ENCODE measurements around the gene PIP4K2A.

Gene PIP4K2A

DNA sequence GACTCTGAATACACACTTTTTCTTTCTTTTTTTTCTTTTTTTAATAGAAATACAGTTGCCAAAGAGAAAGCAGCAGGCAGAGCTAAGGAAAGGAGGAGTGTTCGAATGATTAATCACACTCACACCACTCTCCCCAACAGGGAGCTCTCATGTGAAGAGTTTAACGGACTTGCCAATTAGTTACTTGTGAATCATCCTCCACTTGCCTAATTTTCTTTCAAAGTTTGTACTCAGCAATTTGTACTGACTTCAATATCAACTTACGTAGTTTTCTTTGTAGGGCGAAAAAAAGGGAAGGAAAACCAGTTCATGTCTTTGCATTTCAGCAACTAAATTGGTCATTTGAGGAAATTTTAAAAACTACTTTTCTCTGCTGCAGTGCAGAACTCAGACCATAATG, 109.2 kb downstream of the PIP4K2A start:
- Histone ChIP-seq H3K27ac (ENCODE audit: low read length) (no peak overlapping the region), H3K4me1 (ENCODE audit: control insufficient read depth in 1 of 2, insufficient read depth in 2 of 2, low read length in 2 of 2) (peaks cover 3 to 18% of the 10 kb centered on the region in 2 donors), H3K9me3 (ENCODE audit: control insufficient read depth in 1 of 2, low read length in 2 of 2) (no peaks in the 10 kb centered on the region), H3K4me3 (ENCODE audit: low read depth in 1 of 2, low read length in 2 of 2) (no peak overlapping the region), H3K36me3 (ENCODE audit: control insufficient read depth in 1 of 2, insufficient read depth in 2 of 2, low read length in 2 of 2) (peaks cover 3 to 4% of the 10 kb centered on the region in 2 donors), H3K27me3 (ENCODE audit: low read depth, low read length) (no peaks in the 10 kb centered on the region)

DNA sequence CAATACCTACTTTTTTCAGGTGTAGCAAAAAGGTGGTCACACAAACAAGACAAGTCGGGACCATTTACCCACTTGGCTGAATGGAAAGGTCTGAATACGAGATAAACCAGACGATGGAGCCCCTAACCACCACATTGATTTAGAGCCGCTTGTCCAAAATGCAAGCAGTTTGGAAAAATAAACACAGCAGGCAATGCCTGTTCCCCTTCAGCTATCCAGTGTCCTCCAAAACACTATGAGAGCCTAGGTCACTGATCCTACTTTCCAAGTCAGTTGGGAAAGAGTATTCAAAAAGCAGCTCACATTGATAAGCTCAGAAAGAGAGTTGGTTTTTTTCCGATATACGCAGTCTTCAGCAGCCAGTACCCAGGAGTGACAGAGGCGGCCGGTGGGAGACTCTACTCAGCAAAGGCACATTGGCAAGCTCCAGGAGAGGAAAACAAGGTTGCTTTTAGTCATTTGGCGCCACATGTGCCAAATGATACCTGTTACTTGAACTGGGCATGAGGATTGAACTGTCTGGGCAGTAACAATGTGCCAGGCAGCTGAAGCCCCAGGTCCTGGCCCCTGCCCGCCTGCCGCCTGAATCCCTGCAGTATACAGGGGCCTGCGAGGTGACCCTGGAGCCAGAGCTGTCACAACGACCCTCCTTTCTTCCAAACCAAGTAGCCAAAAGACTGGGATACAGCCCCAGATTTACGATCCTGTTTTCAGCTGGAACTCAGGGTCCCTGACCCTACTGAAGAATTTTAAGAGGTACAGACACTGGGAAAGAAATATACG, 109.8 kb downstream of the PIP4K2A start:
- Histone ChIP-seq H3K27ac (ENCODE audit: low read length) (no peak overlapping the region), H3K36me3 (ENCODE audit: control insufficient read depth in 1 of 2, insufficient read depth in 2 of 2, low read length in 2 of 2) (peaks cover 3 to 4% of the 10 kb centered on the region in 2 donors), H3K4me1 (ENCODE audit: control insufficient read depth in 1 of 2, insufficient read depth in 2 of 2, low read length in 2 of 2) (peaks cover 3 to 18% of the 10 kb centered on the region in 2 donors), H3K4me3 (ENCODE audit: low read depth in 1 of 2, low read length in 2 of 2) (no peak overlapping the region), H3K9me3 (ENCODE audit: control insufficient read depth in 1 of 2, low read length in 2 of 2) (no peaks in the 10 kb centered on the region), H3K27me3 (ENCODE audit: low read depth, low read length) (no peaks in the 10 kb centered on the region)

DNA sequence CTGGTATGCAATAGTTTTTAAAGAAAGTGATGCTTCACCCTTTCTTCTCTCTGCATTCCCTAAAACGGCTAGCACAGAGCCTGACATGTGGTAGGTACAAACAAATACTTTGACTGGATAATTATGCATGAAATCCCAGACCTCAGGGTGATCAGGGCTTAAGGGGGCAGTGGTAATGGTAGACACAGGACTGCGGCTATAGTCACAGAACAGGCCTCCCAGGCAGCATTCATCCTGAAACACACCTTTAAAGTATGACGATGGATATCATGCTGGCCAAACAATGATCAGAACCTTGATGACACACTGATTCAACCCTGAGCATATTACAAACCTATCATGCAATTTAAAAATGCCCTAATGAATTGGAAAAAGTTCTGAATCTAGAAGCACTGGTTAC, 110.8 kb downstream of the PIP4K2A start:
- no peak overlapping the region for H3K4me3 ChIP-seq (ENCODE audit: low read depth in 1 of 2, low read length in 2 of 2)
- peaks cover 0 to 18% of the 10 kb centered on the region in 2 donors for H3K4me1 ChIP-seq (ENCODE audit: control insufficient read depth in 1 of 2, insufficient read depth in 2 of 2, low read length in 2 of 2)

DNA sequence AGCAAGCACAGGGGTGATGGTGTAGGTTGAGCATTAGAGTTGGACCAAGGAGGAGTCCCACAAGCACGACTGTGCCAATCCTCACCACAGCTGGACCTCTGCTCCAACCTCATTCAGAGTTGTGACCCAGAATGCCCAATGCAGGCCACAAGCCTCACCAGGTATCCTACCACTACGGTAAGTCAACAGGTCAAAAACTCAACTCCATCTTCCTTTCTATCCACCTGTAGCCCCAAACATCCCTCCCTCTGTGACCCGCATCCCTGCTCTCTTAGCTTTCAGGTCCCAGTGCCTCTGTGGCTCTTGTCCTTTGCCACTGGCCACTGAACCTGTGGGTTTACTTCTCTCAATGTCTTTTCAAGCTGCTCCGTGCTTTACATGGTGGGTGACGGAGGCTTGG, 112.8 kb downstream of the PIP4K2A start:
- Histone ChIP-seq H3K27ac (ENCODE audit: low read length) (no peak overlapping the region), H3K27me3 (ENCODE audit: low read depth, low read length) (no peaks in the 10 kb centered on the region), H3K36me3 (ENCODE audit: control insufficient read depth in 1 of 2, insufficient read depth in 2 of 2, low read length in 2 of 2) (no peaks in the 10 kb centered on the region), H3K4me1 (ENCODE audit: control insufficient read depth in 1 of 2, insufficient read depth in 2 of 2, low read length in 2 of 2) (peaks cover 0 to 14% of the 10 kb centered on the region in 2 donors), H3K9me3 (ENCODE audit: control insufficient read depth in 1 of 2, low read length in 2 of 2) (no peaks in the 10 kb centered on the region), H3K4me3 (ENCODE audit: low read depth in 1 of 2, low read length in 2 of 2) (no peak overlapping the region)

More for the DNA sequence above, 110.8 kb downstream of the PIP4K2A start:
- Histone ChIP-seq H3K36me3 (ENCODE audit: control insufficient read depth in 1 of 2, insufficient read depth in 2 of 2, low read length in 2 of 2) (peaks cover 0 to 4% of the 10 kb centered on the region in 2 donors), H3K27me3 (ENCODE audit: low read depth, low read length) (no peaks in the 10 kb centered on the region), H3K9me3 (ENCODE audit: control insufficient read depth in 1 of 2, low read length in 2 of 2) (no peaks in the 10 kb centered on the region), H3K27ac (ENCODE audit: low read length) (no peak overlapping the region)

DNA sequence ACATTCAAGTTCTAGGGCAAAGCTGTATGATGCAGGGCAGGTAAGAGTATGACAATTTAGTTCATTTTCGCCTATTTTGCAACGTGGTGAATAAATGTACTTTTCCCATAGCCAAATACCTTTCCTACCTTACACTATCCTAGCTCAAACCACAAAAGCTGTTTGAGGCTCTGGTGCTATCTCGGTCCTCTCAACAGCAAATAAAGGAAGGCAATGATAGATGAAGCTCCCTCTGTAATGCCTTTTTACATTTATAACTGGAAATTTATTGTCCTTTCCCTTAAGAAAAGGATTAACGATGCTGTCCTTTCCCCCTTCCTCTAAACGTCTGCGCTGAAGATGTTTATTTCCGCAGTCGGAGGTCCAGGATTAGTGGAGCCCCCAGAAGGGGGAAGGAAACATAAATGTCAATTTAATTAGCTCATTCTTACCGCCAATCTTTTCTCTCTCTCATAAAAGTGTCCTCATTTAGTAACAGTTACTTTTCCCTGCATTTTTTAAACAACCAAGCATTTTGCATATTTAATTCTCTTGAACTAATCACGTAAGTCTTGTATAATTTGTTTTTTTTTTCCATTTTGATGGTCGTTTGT, 114.6 kb downstream of the PIP4K2A start:
- peaks cover 0 to 4% of the 10 kb centered on the region in 2 donors for H3K4me1 ChIP-seq (ENCODE audit: control insufficient read depth in 1 of 2, insufficient read depth in 2 of 2, low read length in 2 of 2)
- no peaks in the 10 kb centered on the region for H3K36me3 ChIP-seq (ENCODE audit: control insufficient read depth in 1 of 2, insufficient read depth in 2 of 2, low read length in 2 of 2)
- H3K9me3 ChIP-seq (ENCODE audit: control insufficient read depth in 1 of 2, low read length in 2 of 2) = no peaks in the 10 kb centered on the region
- no peaks in the 10 kb centered on the region for H3K27me3 ChIP-seq (ENCODE audit: low read depth, low read length)
- no peak overlapping the region for H3K27ac ChIP-seq (ENCODE audit: low read length)
- H3K4me3 ChIP-seq (ENCODE audit: low read depth in 1 of 2, low read length in 2 of 2) = no peak overlapping the region

DNA sequence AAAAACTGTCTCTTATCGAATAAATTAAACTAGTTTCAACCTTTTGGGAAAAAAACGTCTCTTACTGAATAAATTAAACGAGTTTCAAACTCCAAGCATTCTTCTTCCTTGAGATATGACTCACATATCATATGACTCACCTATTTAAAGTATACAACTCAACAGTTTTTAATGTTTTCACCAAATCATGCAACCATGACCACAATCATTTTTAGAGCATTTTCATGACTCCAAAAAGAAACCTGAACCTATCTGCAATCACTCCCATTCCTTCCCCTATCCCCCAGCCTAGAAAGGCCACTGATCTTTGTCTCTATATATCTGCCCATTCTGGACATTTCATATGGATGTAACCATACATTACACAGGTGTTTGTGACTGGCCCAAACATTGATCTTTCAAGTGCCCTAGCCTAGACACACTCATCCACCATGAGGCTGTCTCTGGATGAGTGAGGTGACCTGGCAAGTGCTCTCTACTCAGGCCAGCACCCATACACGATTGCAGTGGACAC, 115.3 kb downstream of the PIP4K2A start:
- H3K27me3 ChIP-seq (ENCODE audit: low read depth, low read length) = no peaks in the 10 kb centered on the region
- no peak overlapping the region for H3K27ac ChIP-seq (ENCODE audit: low read length)
- no peaks in the 10 kb centered on the region for H3K9me3 ChIP-seq (ENCODE audit: control insufficient read depth in 1 of 2, low read length in 2 of 2)
- no peak overlapping the region for H3K4me3 ChIP-seq (ENCODE audit: low read depth in 1 of 2, low read length in 2 of 2)
- no peaks in the 10 kb centered on the region for H3K36me3 ChIP-seq (ENCODE audit: control insufficient read depth in 1 of 2, insufficient read depth in 2 of 2, low read length in 2 of 2)
- no peaks in the 10 kb centered on the region for H3K4me1 ChIP-seq (ENCODE audit: control insufficient read depth in 1 of 2, insufficient read depth in 2 of 2, low read length in 2 of 2)

DNA sequence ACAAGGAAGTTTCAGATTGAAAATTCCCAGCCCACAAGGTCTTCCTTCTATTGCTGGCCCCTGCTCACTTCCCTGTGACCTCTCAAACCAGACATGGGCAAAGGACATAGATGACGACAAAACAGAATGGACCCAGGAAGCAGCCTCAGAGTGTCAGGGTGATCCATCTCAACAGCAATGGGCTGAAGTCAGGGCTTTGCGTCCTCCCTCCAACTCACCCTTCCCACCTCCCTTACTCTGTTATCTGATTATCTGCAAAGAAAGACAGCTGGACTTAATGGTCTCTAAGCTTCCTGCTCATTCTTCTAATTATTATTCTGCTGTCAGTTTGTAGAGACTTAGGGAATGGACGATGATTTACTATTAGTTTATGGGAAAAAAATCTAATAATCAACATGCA, 115.9 kb downstream of the PIP4K2A start:
- no peaks in the 10 kb centered on the region for H3K4me1 ChIP-seq (ENCODE audit: control insufficient read depth in 1 of 2, insufficient read depth in 2 of 2, low read length in 2 of 2)
- no peak overlapping the region for H3K27ac ChIP-seq (ENCODE audit: low read length)
- H3K4me3 ChIP-seq (ENCODE audit: low read depth in 1 of 2, low read length in 2 of 2) = no peak overlapping the region
- H3K27me3 ChIP-seq (ENCODE audit: low read depth, low read length) = no peaks in the 10 kb centered on the region
- H3K36me3 ChIP-seq (ENCODE audit: control insufficient read depth in 1 of 2, insufficient read depth in 2 of 2, low read length in 2 of 2) = no peaks in the 10 kb centered on the region
- H3K9me3 ChIP-seq (ENCODE audit: control insufficient read depth in 1 of 2, low read length in 2 of 2) = no peaks in the 10 kb centered on the region

DNA sequence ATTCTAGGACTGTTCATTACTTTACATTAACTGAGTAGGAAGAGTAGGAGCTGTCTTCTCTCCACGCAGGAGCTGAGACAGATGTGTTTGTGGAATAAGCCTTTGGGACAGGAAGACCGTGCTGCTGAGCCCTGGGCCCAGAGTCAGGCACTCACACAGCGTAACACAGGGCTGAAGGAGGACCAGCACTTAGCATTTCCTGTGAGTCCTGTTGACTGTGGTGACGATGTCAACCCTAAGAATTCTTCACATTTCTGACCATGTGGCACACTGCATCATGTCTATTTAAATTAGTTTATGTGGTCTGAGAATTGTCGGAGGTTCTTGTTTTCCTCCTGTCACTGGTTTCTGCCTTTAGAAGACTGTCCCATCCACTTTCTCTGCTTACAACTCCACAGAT, 117.2 kb downstream of the PIP4K2A start:
- no peak overlapping the region for H3K27ac ChIP-seq (ENCODE audit: low read length)
- H3K4me1 ChIP-seq (ENCODE audit: control insufficient read depth in 1 of 2, insufficient read depth in 2 of 2, low read length in 2 of 2) = no peaks in the 10 kb centered on the region
- H3K36me3 ChIP-seq (ENCODE audit: control insufficient read depth in 1 of 2, insufficient read depth in 2 of 2, low read length in 2 of 2) = no peaks in the 10 kb centered on the region
- no peaks in the 10 kb centered on the region for H3K27me3 ChIP-seq (ENCODE audit: low read depth, low read length)
- no peaks in the 10 kb centered on the region for H3K9me3 ChIP-seq (ENCODE audit: control insufficient read depth in 1 of 2, low read length in 2 of 2)
- H3K4me3 ChIP-seq (ENCODE audit: low read depth in 1 of 2, low read length in 2 of 2) = no peak overlapping the region

DNA sequence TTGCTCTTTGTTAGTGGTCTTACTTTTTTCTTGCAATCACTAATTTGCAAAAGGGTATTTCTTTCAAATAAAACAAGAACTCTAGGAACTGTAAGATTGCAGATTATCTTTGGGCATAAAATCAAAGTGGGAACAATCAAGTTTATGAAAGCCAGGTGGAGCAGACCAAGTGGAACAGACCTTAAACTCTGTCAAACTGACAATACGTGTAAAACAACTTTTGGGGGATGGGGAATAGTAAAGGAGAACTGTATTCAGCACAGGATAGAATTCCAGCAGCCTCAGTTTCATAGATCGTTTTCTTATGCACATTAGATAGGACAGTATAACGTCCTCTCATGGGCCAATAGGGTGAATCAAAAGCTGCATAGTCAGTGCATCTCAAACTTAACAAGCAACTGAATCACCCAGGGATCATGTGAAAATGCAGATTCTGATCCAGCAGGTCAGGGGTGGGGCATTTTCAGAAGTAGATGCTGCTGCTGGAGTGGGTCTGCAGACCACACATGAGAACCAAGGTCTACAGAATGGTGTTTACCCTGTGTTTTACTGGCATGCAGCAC, 120.7 kb downstream of the PIP4K2A start:
- Histone ChIP-seq H3K9me3 (ENCODE audit: control insufficient read depth in 1 of 2, low read length in 2 of 2) (no peaks in the 10 kb centered on the region), H3K36me3 (ENCODE audit: control insufficient read depth in 1 of 2, insufficient read depth in 2 of 2, low read length in 2 of 2) (peaks cover 6 to 10% of the 10 kb centered on the region in 2 donors), H3K4me3 (ENCODE audit: low read depth in 1 of 2, low read length in 2 of 2) (no peak overlapping the region), H3K27me3 (ENCODE audit: low read depth, low read length) (no peaks in the 10 kb centered on the region), H3K27ac (ENCODE audit: low read length) (no peak overlapping the region), H3K4me1 (ENCODE audit: control insufficient read depth in 1 of 2, insufficient read depth in 2 of 2, low read length in 2 of 2) (no peaks in the 10 kb centered on the region)

DNA sequence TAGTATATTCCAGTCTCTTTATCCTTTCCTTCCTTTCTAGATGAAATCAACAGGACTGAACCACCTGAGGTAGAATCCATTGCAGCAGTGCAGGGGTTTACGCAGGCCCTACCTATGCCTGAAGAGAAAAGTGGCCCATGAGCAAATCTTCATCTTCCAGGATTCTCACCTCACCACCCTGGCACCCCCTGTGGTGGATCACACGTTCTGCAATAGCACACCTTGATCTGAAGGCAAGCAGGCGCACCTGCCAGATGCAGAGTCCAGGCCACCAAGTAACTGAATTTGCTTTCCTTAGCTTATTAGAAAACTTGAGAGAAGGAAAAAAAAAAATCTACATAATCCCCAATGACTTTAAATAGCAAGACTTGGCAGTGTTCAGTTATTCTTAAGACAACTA, 121.4 kb downstream of the PIP4K2A start:
- Histone ChIP-seq H3K4me3 (ENCODE audit: low read depth in 1 of 2, low read length in 2 of 2) (no peak overlapping the region), H3K36me3 (ENCODE audit: control insufficient read depth in 1 of 2, insufficient read depth in 2 of 2, low read length in 2 of 2) (peaks cover 9 to 15% of the 10 kb centered on the region in 2 donors), H3K27ac (ENCODE audit: low read length) (no peak overlapping the region), H3K27me3 (ENCODE audit: low read depth, low read length) (no peaks in the 10 kb centered on the region), H3K4me1 (ENCODE audit: control insufficient read depth in 1 of 2, insufficient read depth in 2 of 2, low read length in 2 of 2) (no peaks in the 10 kb centered on the region), H3K9me3 (ENCODE audit: control insufficient read depth in 1 of 2, low read length in 2 of 2) (no peaks in the 10 kb centered on the region)

DNA sequence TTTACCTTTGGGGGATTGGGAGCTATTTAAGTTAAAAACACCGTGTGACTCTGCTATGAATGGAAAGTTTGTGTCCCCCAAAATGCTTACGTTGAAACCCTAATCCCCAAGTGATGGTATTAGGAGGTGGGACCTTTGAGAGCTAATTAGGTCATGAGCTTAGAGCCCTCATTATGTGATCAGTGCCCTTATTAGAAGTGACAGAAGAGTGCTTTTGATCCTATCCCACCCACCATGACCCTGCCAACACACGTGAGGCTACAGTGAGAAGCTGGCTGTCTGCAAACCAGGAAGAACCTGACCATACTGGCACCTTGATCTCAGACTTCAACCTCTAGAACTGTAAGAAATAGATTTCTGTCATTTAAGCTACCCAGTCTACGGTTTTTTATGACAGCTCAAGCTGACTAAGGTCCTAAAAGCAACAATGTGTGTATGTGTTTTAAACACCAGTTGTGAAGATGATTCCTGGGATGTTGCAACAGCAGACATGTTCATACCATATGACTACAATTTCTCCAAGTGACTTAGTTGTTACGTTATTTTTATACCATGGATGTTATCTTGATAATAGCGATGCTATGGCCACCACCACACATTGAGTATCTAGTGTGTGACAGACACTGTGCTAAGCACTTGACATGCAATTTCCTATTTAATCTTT, 124.4 kb downstream of the PIP4K2A start:
- no peak overlapping the region for H3K27ac ChIP-seq (ENCODE audit: low read length)
- no peaks in the 10 kb centered on the region for H3K27me3 ChIP-seq (ENCODE audit: low read depth, low read length)
- H3K4me1 ChIP-seq (ENCODE audit: control insufficient read depth in 1 of 2, insufficient read depth in 2 of 2, low read length in 2 of 2) = no peaks in the 10 kb centered on the region
- H3K4me3 ChIP-seq (ENCODE audit: low read depth in 1 of 2, low read length in 2 of 2) = no peak overlapping the region
- peaks cover 15 to 25% of the 10 kb centered on the region in 2 donors for H3K36me3 ChIP-seq (ENCODE audit: control insufficient read depth in 1 of 2, insufficient read depth in 2 of 2, low read length in 2 of 2)
- H3K9me3 ChIP-seq (ENCODE audit: control insufficient read depth in 1 of 2, low read length in 2 of 2) = no peaks in the 10 kb centered on the region

Data from muscle layer of duodenum (tissue), 2 donors.